HPDE6-E6E7 (cell line): Measurements from ENCODE around the gene RABGAP1L.
A peak's percentile ranks its signal among the peaks of the same experiment; 100 is the strongest.
"Not testable (repeated sequence)": the region's sequence is repeated elsewhere in the genome, so short reads cannot be mapped to it uniquely, and the experiment has no call there.

Experiments
- DNase-seq: peaks from one replicate; pipeline ENCODE4 v3.0.0; 2011; ENCODE audit warnings: missing footprints; ENCODE audit errors: extremely low spot score

RABGAP1L gene

GRCh38 chr1:174159252-174160108 is at the start of gene RABGAP1L:
Gene RABGAP1L (plus strand): TSS chr1:174159520.
- DNase-seq: peak; percentile 81

- DNase-seq: no peak
Observed at GRCh38 chr1:174110053-174110452, 49.3 kb upstream of the RABGAP1L start.

- DNase-seq: no peak
Observed at GRCh38 chr1:174112489-174113162, 46.7 kb upstream of the RABGAP1L start.

GRCh38 chr1:174114106-174114505 is 45.2 kb upstream of the RABGAP1L start:
- DNase-seq: no peak

GRCh38 chr1:174114788-174115448 is 44.4 kb upstream of the RABGAP1L start:
- DNase-seq: peak; percentile 25

GRCh38 chr1:174116042-174116441 is 43.3 kb upstream of the RABGAP1L start:
- DNase-seq: peak; percentile 22

GRCh38 chr1:174118751-174119150 is 40.6 kb upstream of the RABGAP1L start:
- DNase-seq: no peak

- not testable (repeated sequence) for DNase-seq
Observed at GRCh38 chr1:174122318-174122717, 37.0 kb upstream of the RABGAP1L start.

- DNase-seq: no peak
Observed at GRCh38 chr1:174123843-174124242, 35.5 kb upstream of the RABGAP1L start.

GRCh38 chr1:174127176-174127575 is 32.1 kb upstream of the RABGAP1L start:
- not testable (repeated sequence) for DNase-seq

GRCh38 chr1:174131032-174131638 is 28.2 kb upstream of the RABGAP1L start:
- no peak for DNase-seq

- no peak for DNase-seq
Observed at GRCh38 chr1:174134003-174134659, 25.2 kb upstream of the RABGAP1L start.

- no peak for DNase-seq
Observed at GRCh38 chr1:174135211-174135610, 24.1 kb upstream of the RABGAP1L start.

GRCh38 chr1:174136714-174137113 is 22.6 kb upstream of the RABGAP1L start:
- DNase-seq: no peak

- no peak for DNase-seq
Observed at GRCh38 chr1:174142836-174143235, 16.5 kb upstream of the RABGAP1L start.

- DNase-seq: not testable (repeated sequence)
Observed at GRCh38 chr1:174143727-174144396, 15.5 kb upstream of the RABGAP1L start.

GRCh38 chr1:174144397-174144783 is 14.9 kb upstream of the RABGAP1L start:
- not testable (repeated sequence) for DNase-seq

- no peak for DNase-seq
Observed at GRCh38 chr1:174149216-174149615, 10.1 kb upstream of the RABGAP1L start.

GRCh38 chr1:174150499-174150898 is 8.8 kb upstream of the RABGAP1L start:
- no peak for DNase-seq

- no peak for DNase-seq
Observed at GRCh38 chr1:174152427-174152826, 6.9 kb upstream of the RABGAP1L start.
